Fibroblast of lung (primary cell): Measurements from ENCODE around the gene BEND3. TPM values are rescaled to one million over a fixed set of nuclear protein-coding genes. Genes with fewer than 3 reads are reported as not detected.

ENCODE experiments used
- DNase-seq, 2 donors: peaks; one replicate each; pipeline versions ENCODE4 v3.0.0 to v3.0.0-alpha.2; 2010; ENCODE audit warnings: low read depth in 2 of 2
- H2AFZ ChIP-seq: 2 replicates; pipeline ENCODE4 v1.5.1; 2012; ENCODE audit warnings: low read length, control low read depth, inconsistent platforms
- H3K27ac ChIP-seq: 2 replicates; pipeline ENCODE4 v1.5.1; 2011; ENCODE audit warnings: low read length, control low read depth; ENCODE audit not compliant: insufficient read depth
- H3K27me3 ChIP-seq: 2 replicates; pipeline ENCODE4 v1.5.1; 2011; ENCODE audit warnings: mild to moderate bottlenecking, low read length; ENCODE audit not compliant: control insufficient read depth, insufficient read depth
- H3K36me3 ChIP-seq: 2 replicates; pipeline ENCODE4 v1.5.1; 2011; ENCODE audit warnings: low read length; ENCODE audit not compliant: control insufficient read depth, insufficient read depth
- H3K4me1 ChIP-seq: 2 replicates; pipeline ENCODE4 v1.5.1; 2011; ENCODE audit warnings: low read length; ENCODE audit not compliant: control insufficient read depth, insufficient read depth; ENCODE audit errors: extremely low read depth
- H3K4me2 ChIP-seq: 2 replicates; pipeline ENCODE4 v1.5.1; 2011; ENCODE audit warnings: low read length, control low read depth; ENCODE audit not compliant: insufficient read depth; ENCODE audit errors: extremely low read depth
- H3K4me3 ChIP-seq, 4 experiments: fragments of 200-600 bp in 1 of 4; sonication (generic) in 1 of 4; replicated peaks in 1 of 4; 2 replicates each; pipeline ENCODE4 v1.5.1; 2011 to 2016; ENCODE audit warnings: low read length in 4 of 4, low read depth in 3 of 4, mild to moderate bottlenecking in 3 of 4, control low read depth in 2 of 4, inconsistent platforms in 1 of 4, mixed read lengths in 1 of 4; ENCODE audit not compliant: insufficient read depth in 1 of 4; ENCODE audit errors: control extremely low read depth in 1 of 4
- H3K79me2 ChIP-seq: 2 replicates; pipeline ENCODE4 v1.5.1; 2012; ENCODE audit warnings: mild to moderate bottlenecking, low read length, inconsistent platforms; ENCODE audit not compliant: control insufficient read depth, insufficient read depth
- H3K9ac ChIP-seq: 2 replicates; pipeline ENCODE4 v1.5.1; 2011; ENCODE audit warnings: mild to moderate bottlenecking, low read length, control low read depth; ENCODE audit not compliant: insufficient read depth
- H3K9me3 ChIP-seq: 2 replicates; pipeline ENCODE4 v1.5.1; 2012; ENCODE audit warnings: low read depth, low read length; ENCODE audit not compliant: control insufficient read depth, insufficient read depth
- H4K20me1 ChIP-seq: 2 replicates; pipeline ENCODE4 v1.5.1; 2011; ENCODE audit warnings: low read length; ENCODE audit not compliant: control insufficient read depth, insufficient read depth; ENCODE audit errors: extremely low read depth
- EZH2 ChIP-seq: IDR thresholded peaks from 2 replicates; pipeline ENCODE4 v1.5.1; 2012; ENCODE audit warnings: low read length, control low read depth, mild to moderate bottlenecking; ENCODE audit errors: missing control alignments
- polyA plus RNA-seq, 2 donors: library from polyadenylated mRNA; depleted of rRNA in 1 of 2; stranded (reverse) in 1 of 2; unstranded in 1 of 2; fragments of >200 nt; gene quantifications; 2 replicates each; pipeline ENCODE4 v1.2.1, GENCODE V29; 2011 to 2012; ENCODE audit warnings: missing spikeins in 1 of 2
- total RNA-seq: library from RNA; depleted of rRNA; stranded (reverse); fragments of >200 nt; gene quantifications from 2 replicates; pipeline ENCODE4 v1.2.1, GENCODE V29; 2014
- TF ChIP-seq, protein P1 (sequence below), 2 donors: IDR thresholded peaks in 1 of 2; conservative IDR thresholded peaks in 1 of 2; 1 replicate in 1 of 2; 2 replicates in 1 of 2; pipeline ENCODE4 v1.5.1; 2011 to 2012; ENCODE audit warnings: low read length in 2 of 2, control low read depth in 1 of 2, inconsistent platforms in 1 of 2, low read depth in 1 of 2, mild to moderate bottlenecking in 1 of 2

The BEND3 gene
- total and polyA plus RNA-seq, 2 donors (not counting 1 experiment from before 2014, with no cell fraction given) = 0.83 to 1.7 TPM

DNA sequence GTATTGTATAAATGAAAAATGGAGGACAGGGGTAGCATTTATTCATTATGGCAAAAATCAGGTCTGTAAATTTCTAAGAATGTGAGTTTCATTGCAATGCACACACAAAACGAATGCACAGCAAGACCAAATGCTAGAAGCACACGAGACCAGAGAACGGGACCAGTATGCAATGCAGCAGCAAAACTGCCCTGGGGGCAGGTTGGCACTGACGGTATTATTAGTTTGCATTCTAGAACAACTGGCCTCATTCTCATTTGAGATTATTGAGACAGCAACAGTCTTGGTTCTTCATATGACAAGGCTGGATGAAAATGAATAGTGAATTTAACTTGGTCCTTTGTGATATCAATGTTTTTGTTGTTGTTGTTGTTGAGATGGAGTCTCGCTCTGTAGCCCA is 96.3 kb downstream of the BEND3 start:
- Histone ChIP-seq H3K27me3 (peaks cover under 1% of the 10 kb centered on the region), H2AFZ (no peak overlapping the region), H3K4me3 (no peak overlapping the region), H3K9ac (no peak overlapping the region), H3K36me3 (no peaks in the 10 kb centered on the region), H3K79me2 (no peaks in the 10 kb centered on the region), H4K20me1 (no peaks in the 10 kb centered on the region), H3K4me2 (no peak overlapping the region), H3K27ac (no peak overlapping the region), H3K4me1 (no peaks in the 10 kb centered on the region), H3K9me3 (no peaks in the 10 kb centered on the region)
- TF ChIP-seq EZH2 = no peak
- TF ChIP-seq, protein P1, sequence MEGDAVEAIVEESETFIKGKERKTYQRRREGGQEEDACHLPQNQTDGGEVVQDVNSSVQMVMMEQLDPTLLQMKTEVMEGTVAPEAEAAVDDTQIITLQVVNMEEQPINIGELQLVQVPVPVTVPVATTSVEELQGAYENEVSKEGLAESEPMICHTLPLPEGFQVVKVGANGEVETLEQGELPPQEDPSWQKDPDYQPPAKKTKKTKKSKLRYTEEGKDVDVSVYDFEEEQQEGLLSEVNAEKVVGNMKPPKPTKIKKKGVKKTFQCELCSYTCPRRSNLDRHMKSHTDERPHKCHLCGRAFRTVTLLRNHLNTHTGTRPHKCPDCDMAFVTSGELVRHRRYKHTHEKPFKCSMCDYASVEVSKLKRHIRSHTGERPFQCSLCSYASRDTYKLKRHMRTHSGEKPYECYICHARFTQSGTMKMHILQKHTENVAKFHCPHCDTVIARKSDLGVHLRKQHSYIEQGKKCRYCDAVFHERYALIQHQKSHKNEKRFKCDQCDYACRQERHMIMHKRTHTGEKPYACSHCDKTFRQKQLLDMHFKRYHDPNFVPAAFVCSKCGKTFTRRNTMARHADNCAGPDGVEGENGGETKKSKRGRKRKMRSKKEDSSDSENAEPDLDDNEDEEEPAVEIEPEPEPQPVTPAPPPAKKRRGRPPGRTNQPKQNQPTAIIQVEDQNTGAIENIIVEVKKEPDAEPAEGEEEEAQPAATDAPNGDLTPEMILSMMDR (conservative IDR thresholded peaks at IDR 0.05 in 1 of 2, IDR thresholded peaks at IDR 0.05 in 1 of 2; ENCODE audit: low read depth in 1 of 2, low read length in 2 of 2) = no peak
- DNase-seq = no peak

Other genes with a start within 250 kb of the BEND3 start
- 0.17 and 0.26 TPM in 2 replicates for gene CD24, start 140.8 kb downstream of the BEND3 start, total RNA-seq
- 0.19 and 0.69 TPM in 2 replicates for gene CD24, start 140.8 kb downstream of the BEND3 start, polyA plus RNA-seq
- gene MTRES1, start 87.3 kb downstream of the BEND3 start, total RNA-seq = 15.4 and 16.4 TPM in 2 replicates
- gene MTRES1, start 87.3 kb downstream of the BEND3 start, polyA plus RNA-seq = 16.5 and 16.8 TPM in 2 replicates